Right renal pelvis (tissue), 4 donors: ENCODE measurements around the gene PLIN4. TPM values are rescaled to one million over a fixed set of nuclear protein-coding genes. Genes with fewer than 3 reads are reported as not detected.

Experiments
- DNase-seq, 4 donors: peaks; one replicate each; pipeline ENCODE4 v3.0.0-alpha.2; 2013; ENCODE audit warnings: low read depth in 4 of 4, low spot score in 3 of 4, missing footprints in 1 of 4
- polyA plus RNA-seq, 4 donors: library from polyadenylated mRNA; unstranded; fragments of 120-200 nt; gene quantifications; one replicate each; pipeline ENCODE4 v1.2.1, GENCODE V29; 2013; ENCODE audit not compliant: insufficient read length in 4 of 4

The PLIN4 gene
- polyA plus RNA-seq, 4 donors = 0.39 to 1.3 (median 0.68) TPM

DNA sequence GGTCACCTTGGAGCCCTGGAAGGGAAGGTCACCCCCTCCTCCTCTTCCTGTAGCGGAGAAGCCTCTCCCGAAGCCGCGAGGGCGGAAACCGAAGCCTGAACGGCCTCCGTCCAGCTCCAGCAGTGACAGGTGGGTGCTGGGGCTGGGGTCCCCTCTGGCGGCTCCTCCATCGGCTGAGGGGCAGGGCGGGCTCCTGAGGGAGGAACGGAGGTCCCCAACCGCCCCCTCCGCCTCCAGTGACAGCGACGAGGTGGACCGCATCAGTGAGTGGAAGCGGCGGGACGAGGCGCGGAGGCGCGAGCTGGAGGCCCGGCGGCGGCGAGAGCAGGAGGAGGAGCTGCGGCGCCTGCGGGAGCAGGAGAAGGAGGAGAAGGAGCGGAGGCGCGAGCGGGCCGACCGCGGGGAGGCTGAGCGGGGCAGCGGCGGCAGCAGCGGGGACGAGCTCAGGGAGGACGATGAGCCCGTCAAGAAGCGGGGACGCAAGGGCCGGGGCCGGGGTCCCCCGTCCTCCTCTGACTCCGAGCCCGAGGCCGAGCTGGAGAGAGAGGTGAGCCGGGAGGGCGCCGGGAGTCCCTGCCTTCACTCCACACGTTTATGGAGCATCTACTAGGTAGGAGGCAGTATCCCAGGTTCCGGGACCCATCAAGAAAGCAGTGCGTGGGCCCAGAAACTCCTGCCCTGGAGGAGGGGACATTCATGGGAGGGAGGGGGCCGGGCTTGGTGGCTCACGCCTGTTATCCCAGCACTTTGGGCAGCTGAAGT is 24.2 kb downstream of the PLIN4 start:
- no peak for DNase-seq

DNA sequence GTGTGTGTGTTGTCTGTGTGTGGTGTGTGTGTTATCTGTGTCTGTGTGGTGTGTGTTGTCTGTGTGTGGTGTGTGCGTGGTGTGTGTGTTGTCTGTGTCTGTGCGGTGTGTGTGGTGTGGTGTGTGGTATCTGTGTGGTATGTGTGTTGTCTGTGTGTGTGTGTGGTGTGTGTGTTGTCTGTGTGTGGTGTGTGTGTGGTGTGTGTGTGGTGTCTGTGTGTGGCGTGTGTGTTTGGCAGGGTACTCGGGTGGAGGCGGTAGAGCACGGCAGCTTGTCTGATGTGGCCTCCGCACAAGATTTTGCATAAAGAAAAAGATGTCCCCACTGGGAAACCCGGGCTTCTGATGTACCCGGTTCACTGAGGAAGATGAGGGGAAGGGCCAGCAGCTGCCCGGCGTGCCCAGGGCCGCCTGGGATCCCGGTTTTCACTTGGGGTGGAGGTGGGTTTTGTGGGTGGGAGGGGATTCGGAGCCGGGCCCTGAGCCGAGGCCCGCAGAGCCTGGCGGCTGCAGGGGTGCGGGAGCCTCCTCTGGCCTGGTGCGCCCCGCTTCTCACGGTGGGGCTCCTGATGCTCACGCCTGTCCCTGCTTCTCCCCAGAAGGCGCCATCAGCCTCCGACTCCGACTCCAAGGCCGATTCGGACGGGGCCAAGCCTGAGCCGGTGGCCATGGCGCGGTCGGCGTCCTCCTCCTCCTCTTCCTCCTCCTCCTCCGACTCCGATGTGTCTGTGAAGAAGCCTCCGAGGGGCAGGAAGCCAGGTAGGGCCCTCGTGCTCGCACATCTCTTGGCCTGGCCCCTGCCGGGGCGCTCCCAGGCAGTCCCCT is 25.0 kb downstream of the PLIN4 start:
- DNase-seq = no peak

DNA sequence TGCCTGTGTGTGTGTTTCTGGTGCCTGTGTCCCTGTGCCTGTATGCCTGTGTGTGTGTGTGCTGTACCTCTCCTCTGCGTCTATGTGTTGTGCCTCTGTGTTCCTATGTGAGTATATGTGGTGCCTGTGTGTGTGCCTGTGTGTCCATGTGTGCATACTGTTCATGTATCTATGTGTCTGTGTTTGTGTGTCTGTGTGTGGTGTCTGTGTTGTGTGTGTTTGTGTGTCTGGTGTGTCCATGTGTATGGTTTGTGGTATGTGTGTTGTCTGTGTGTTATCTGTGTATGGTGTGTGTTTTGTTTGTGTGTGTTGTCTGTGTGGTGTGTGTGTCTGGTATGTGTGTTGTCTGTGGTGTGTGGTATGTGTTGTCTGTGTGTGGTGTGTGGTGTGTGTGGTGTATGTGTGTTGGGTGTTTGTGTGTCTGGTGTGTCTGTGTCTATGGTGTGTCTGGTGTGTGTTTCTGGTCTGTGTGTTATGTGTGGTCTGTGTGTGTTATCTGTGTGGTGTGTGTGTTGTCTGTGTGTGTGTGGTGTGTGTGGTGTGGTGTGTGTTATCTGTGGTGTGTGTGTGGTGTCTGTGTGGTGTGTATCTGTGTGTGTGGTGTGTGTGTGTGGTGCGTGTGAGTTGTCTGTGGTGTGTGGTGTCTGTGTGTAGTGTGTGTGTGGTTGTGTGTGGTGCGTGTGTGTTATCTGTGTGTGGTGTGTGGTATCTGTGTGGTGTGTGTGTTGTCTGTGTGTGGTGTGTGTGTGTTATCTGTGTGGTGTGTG is 25.8 kb downstream of the PLIN4 start:
- no peak for DNase-seq

DNA sequence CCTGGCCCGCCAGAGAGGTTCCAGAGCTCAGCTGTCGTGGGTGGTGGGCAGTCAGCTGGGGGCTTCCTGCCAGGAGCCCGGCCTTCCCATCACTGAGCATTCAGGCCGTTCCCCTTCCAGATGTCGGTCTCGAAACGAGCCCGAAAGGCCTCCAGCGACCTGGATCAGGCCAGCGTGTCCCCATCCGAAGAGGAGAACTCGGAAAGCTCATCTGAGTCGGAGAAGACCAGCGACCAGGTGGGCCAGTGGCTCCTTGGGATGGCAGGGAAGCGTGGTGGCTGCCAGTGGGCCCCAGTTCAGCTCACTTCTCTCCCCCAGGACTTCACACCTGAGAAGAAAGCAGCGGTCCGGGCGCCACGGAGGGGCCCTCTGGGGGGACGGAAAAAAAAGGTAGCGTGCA is 26.8 kb downstream of the PLIN4 start:
- DNase-seq = no peak

DNA sequence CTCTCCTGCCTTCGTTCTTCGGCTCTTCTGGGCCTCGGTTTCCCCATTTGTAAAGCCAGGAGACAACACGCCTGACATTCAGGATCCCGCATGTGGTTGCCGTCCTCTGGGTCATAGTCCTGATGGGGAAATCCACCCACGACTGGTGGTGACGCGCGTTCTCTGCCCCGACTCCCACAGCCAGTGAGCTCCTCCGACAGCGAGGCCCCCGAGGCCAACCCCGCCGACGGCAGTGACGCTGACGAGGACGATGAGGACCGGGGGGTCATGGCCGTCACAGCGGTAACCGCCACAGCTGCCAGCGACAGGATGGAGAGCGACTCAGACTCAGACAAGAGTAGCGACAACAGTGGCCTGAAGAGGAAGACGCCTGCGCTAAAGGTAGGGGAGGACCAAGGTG is 29.8 kb downstream of the PLIN4 start:
- no peak for DNase-seq

DNA sequence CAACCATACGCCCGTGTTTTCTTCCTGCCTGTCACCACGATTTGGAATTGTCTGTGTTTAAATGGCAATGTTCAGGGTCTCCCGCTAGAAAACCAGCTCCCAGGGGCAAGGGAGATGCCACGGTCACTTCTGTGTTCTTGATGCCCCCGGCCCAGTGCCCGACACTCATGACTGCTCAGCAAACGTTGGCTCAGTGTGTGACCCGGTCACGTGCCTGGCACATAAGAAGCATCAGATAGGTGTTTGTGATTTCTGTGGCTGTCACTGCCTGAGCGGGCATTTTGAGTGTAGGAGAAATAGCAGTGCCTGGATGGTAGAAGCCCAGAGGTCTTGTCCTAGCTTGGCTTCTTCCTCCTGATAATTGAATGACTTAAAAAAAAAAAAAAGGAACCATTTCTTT is 30.7 kb downstream of the PLIN4 start:
- no peak for DNase-seq

DNA sequence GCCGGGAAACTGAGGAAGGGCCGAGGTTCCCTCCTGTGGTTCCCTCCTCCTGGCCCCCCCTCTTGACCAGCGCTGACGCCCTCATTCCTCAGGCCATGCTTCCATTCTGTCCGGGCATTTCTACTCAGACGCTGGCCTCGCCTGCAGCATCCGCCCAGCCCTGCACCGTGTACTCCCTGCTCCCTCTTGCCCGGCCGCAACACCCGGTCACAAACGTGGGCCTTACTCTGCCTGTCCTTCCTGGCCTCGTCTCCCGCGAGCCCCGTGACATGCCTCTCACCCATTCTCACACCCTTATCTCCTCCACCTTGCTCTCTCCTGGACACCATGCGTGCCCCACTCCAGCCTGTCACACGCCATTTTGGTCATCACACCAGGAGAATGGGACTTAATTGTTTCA is 34.9 kb downstream of the PLIN4 start:
- DNase-seq = no peak

DNA sequence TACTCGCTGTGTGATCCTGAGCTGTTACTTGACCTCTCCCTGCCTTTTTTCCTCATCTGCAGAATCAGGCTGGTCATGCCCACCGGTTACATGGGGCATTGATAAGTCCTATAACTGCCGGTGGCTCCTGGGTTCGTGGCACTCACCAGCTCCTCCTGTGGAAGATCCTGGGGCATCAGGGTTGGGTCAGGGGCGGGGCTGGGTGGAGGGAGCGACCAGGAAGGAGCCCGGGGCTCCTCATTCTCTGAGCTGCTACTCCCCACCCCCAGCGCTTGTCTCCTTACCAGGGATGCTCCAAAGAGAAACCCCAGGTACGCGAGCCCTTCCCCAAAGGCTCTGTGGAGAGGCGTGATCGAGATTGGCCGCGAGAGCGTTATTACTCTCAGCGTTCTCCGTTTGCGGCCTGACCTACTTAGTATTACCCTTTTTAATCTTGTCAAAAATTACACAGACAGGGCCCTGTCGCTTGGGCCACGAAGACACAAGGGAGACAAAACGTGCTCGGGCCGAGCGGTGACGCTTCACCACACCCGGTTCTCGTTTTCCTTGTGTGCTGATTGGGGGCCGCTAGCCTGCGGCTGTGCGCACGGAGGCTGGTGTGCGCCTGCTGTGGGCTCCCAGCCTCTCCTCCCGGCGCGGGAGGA is 35.4 kb downstream of the PLIN4 start:
- DNase-seq = no peak

DNA sequence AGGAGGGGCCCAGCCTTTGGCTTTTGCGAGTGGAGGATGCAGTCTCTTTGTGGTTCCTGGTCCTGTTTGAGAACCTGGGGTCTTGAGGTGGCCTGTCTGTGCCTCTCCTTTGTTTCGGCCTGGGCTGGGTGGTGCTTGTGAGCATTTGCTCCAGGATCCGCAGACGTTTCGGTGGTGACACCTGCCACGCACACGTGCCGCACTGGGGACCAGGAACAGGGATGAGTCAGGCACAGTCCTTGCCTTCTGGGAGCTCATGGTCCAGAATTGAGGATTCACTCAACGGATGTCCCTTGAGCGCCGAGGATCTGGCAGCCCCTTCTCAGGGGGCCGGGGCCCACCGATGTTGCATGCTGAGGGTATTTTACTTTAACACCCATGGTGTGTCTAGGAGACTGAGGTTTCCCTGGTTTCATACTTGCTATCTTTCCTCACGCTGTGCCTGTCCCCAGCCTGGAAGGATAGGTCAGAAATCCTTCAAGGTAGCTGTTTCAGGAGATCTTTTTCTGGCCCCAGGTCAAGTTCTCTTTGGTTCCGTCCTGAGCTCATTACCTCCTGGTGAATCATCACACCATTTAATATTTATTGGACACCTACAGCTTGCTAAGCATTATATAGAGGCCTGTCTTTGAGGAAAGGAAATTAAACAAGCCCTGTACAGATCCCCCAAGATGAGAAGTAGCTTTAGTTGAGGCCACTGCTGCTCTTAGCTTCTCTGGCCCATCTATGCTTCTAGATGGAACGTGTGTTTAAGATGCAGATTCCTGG is 41.1 kb downstream of the PLIN4 start:
- DNase-seq = no peak

DNA sequence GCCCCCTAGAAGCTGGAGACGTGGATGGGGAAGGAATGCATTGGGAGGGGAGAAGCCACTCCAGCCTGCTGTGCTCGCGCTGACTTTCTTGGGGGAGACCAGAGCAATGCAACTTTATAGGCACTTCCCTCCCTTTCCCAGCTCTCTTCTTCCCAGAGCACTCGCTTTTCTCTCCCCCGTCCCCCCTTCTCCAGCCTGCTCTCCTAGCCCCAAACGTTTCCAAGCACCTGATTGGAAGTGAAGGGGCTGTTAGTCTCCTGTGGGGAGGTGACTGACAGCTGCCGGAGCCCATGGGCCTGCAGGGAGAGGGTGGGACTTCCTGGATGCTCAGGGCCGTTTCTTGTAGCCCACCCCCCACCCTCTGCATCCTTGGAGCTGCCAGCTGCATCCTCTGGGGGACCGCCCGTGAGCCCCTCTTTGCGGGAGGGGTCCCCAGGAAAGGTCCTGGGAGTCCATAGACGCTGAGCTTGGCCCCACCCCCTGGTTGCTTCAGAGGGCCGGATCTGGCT is 43.7 kb downstream of the PLIN4 start:
- peak in 3 of 4 donors; percentile 37 to 44 (median 39) for DNase-seq

DNA sequence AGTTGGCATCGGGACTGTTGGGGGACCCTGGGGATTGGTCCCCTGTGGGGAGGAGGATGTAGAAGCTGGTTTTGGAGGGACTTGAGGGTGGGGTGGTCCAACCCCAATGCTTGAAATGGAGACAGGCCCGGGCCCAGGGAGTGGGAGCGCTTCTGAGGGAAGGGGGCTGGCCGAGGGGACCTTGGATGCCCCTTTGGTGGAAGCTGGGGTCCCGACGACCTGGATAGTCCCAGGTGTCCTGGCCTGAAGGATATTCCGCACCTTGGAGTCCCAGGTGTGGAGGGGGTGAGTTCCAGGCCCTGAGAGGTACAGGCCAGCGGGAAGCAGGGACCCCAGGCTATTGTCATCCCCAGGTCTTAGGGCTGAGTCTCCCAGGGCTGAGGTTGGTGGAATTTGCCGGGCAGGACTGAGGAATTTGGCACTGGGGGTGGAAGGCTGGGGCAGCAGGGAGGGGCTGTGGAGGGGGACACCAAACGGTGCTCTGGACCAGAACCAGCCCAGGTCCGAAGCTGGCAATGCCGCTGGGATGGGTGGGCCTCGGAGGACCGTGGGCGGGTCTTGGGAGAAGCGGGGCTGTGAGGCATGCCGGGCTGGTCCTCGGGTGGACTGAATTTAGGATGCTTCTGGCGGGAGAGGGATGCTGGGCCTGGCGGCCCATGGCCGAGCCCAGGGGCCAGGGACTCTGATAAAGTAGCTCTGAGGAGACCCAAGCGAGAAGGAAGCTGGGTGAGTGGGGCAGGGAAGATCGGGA is 44.3 kb downstream of the PLIN4 start:
- DNase-seq = no peak

DNA sequence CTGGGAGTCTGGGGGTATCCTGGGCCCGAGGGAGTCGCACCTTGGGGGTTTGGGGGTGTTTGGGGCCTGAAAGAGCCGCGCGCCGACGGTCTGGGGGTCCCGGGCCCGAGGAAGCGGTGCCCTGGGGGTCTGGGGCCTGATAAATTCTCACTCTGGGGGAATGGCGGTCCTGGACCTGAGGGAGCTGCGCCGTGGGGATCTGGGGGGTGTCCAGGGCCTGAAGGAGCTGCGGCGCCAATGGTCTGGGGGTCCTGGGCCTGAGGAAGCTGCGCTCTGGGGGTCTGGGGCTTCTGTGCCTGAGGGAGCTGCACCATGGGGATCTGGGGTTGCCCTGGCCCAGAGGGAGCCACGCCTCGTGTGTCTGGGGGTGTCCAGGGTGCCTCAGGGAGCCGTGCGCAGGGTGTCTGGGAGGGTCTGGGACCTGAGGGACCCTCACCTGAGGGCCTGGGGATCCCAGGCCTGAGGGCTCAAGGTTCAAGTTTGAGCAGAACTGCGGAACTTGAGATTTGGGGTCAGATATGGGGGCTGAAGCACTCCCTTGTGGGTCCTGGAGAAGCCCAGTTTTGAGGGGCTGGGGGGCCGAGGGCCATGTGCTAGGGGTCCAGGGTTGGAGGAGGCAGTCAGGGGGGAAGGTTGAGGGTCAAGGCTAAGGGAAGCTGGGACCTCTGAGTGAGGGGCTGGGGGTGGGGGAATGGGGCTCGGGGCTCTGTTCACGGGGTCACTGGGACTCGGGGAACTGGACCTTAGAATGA is 45.1 kb downstream of the PLIN4 start:
- no peak for DNase-seq

DNA sequence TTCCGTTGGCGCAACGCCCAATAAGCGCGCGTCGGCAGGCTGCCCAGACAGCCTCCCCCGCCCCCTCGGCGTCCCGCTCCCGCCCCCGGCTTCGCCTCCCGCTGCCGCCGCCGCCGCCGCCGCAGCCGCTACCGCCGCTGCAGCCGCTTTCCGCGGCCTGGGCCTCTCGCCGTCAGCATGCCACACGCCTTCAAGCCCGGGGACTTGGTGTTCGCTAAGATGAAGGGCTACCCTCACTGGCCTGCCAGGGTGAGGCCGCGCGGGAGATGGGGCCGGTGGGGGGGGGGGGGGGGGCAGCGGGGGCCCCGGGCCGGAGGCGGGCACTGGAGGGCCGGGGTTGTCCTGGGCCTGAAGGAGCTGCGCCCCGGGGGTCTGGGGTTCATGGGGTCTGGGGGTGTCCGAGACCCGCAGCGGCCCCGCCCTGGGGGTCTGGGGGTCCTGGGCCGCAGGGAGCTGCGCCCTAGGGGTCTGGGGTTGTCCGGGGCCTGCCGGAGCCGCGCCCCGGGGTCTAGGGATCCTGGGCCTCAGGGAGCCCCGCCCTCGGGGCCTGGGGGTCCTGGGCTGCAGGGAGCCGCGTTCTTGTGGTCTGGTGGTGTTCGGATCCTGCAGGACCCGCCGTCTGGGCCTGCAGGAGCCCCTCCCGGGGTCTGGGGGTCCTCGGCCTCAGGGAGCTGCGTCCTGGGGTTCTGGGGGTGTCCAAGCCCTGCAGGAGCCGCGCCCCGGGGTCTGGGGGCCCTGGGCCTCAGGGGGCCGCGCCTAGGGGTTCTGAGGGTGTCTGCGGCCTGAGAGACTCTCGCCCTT is 45.9 kb downstream of the PLIN4 start, which contains the start of gene HDGFL2:
TSS of gene HDGFL2 (plus strand) at position 124 of the 801 bp plus-strand sequence. CDS start at position 178, 54 bp downstream.
- DNase-seq = no peak

DNA sequence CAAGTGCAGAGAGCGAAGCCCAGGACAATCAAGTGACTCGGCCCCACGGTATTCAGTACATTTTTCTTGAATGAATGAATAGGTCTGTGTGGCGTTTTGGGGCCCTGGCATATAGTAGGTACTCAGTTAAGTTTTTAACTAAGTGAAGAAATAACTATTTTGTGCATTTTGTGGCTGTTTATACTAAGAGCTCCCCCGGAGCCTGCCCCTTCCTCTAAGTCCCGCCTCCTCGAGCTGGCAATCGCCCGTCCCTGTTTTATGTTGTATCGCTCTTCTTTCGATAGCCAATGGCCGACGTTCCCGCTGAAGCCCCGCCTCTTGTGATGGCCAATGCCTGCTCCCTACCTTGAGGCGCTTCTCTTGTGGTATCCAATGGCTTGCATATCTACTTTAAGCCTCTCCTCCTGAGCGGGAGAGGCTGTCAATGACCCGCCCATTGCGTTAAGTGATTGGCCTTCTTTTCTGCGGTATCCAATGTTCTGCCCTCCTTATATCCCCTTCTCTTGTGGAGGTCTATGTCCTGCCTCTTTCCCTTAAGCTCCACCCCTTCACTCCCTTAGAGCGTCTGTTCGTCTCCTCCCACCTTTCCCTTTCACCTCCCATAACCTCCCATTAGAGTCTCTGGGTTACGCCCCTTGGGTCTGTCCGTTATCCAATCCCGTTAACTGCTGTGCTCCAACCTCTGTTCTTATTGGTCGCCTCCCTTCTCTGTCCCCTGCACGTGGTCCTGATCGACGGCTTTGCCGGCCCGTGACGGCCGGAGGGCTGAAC is 46.7 kb downstream of the PLIN4 start:
- DNase-seq = peak; percentile 97 to 100 (median 100)

DNA sequence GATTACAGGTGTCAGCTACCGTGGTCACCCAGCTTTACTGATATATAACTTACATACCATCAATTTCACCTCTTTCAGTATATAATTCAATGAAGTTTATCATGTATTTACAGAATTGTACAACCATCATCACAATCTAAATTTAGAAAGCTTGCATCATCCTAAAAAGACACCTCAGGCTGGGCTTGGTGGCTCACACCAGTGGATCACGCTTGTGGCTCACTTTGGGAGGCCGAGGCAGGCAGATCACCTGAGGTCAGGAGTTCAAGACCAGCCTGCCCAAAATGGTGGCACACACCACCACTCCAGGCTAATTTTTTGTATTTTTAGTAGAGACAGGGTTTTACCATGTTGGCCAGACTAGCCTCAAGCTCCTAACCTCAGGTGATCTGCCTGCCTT is 50.5 kb downstream of the PLIN4 start:
- no peak for DNase-seq

DNA sequence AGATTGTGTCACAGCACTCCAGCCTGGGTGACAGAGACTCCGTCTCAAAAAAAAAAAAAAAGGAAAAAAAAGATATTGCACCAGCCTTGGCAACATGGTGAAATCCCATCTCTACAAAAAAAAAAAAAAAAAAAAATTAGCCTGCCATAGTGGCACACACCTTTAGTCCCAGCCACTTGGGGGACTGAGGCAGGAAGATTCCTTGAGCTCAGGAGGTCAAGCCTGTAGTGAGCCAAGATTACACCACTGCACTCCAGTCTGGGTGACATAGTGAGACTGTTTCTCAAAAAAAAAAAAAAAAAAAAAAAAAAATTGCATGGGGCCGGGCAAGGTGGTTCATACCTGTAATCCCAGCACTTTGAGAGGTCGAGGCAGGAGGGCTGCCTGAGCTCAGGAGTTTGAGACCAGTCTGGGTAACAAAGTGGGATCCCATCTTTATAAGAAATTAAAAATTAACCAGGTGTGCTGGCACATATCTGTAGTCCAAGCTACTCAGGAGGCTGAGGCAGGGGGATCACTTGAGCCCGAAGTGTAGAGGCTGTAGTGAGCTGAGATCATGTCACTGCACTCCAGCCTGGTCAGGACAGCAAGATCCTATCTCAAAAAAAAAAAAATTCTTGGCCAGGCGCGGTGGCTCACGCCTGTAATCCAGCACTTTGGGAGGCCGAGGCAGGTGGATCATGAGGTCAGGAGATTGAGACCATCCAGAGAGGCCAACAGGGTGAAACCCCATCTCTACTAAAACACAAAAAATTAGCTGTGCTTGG is 53.3 kb downstream of the PLIN4 start:
- no peak for DNase-seq
